ACC112 (cell line): ENCODE results near the gene PIAS4.

Experiments used
- H2AFZ ChIP-seq: fragments of 200-600 bp; sonication (generic); one replicate; pipeline ENCODE4 v1.6.0; 2017; ENCODE audit warnings: antibody characterized with exemption, low read length; ENCODE audit not compliant: unreplicated experiment
- H3K27ac ChIP-seq: fragments of 200-600 bp; sonication (generic); 2 replicates; pipeline ENCODE4 v1.5.1; 2014; ENCODE audit warnings: low read depth, mild to moderate bottlenecking, antibody characterized with exemption, low read length, moderate library complexity
- H3K27me3 ChIP-seq: fragments of 200-600 bp; sonication (generic); 2 replicates; pipeline ENCODE4 v1.6.1; 2014; ENCODE audit warnings: mild to moderate bottlenecking, antibody characterized with exemption, low read length, moderate library complexity, mixed read lengths; ENCODE audit not compliant: insufficient read depth
- H3K36me3 ChIP-seq: fragments of 200-600 bp; sonication (generic); 2 replicates; pipeline ENCODE4 v1.6.1; 2016; ENCODE audit warnings: mild to moderate bottlenecking, antibody characterized with exemption, low read length, moderate library complexity, mixed read lengths; ENCODE audit not compliant: insufficient read depth
- H3K4me1 ChIP-seq: fragments of 200-600 bp; sonication (generic); one replicate; pipeline ENCODE4 v1.6.1; 2016; ENCODE audit warnings: low read length, mixed read lengths; ENCODE audit not compliant: insufficient read depth, unreplicated experiment, control insufficient read depth
- H3K4me3 ChIP-seq: fragments of 200-600 bp; sonication (generic); 2 replicates; pipeline ENCODE4 v1.5.1; 2014; ENCODE audit warnings: mild to moderate bottlenecking, low read depth, low read length
- H3K79me2 ChIP-seq: fragments of 200-600 bp; sonication (generic); one replicate; pipeline ENCODE4 v1.6.0; 2016; ENCODE audit warnings: low read length; ENCODE audit not compliant: control insufficient read depth, unreplicated experiment, insufficient read depth

PIAS4 gene

GRCh38 chr19:4037301-4037949 lies 29.9 kb downstream of the PIAS4 start:
- Histone ChIP-seq H3K4me1 (no peaks in the 10 kb centered on the region), H2AFZ (no peak overlapping the region), H3K36me3 (peaks cover 3% of the 10 kb centered on the region; the same call in 1 of the 2 replicates)

DNA sequence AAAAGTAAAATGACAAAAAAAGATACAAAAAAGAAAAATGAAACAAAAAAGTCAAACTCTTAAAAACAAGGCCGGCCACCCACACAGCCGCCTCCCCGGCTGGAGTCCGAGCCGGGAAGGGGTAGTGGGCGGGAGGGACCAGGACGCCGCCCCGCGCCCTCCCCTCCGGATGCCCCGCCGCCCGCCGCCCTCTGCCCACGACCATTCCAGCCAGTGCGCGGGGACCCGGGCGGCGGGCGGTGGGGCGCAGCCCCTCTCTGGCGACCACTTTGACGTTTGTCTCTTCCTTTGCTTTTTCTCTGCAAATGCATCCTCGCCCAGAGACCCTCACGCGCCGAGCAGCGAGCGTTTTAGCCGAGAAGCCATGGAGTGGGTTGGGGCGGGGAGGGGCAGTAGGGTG lies 30.5 kb downstream of the PIAS4 start:
- Histone ChIP-seq H3K4me1 (no peaks in the 10 kb centered on the region), H3K4me3 (no peak overlapping the region)

More at GRCh38 chr19:4037301-4037949, 29.9 kb downstream of the PIAS4 start:
- Histone ChIP-seq H3K4me3 (no peak overlapping the region), H3K79me2 (no peaks in the 10 kb centered on the region), H3K27me3 (no peaks in the 10 kb centered on the region), H3K27ac (no peak overlapping the region)

DNA sequence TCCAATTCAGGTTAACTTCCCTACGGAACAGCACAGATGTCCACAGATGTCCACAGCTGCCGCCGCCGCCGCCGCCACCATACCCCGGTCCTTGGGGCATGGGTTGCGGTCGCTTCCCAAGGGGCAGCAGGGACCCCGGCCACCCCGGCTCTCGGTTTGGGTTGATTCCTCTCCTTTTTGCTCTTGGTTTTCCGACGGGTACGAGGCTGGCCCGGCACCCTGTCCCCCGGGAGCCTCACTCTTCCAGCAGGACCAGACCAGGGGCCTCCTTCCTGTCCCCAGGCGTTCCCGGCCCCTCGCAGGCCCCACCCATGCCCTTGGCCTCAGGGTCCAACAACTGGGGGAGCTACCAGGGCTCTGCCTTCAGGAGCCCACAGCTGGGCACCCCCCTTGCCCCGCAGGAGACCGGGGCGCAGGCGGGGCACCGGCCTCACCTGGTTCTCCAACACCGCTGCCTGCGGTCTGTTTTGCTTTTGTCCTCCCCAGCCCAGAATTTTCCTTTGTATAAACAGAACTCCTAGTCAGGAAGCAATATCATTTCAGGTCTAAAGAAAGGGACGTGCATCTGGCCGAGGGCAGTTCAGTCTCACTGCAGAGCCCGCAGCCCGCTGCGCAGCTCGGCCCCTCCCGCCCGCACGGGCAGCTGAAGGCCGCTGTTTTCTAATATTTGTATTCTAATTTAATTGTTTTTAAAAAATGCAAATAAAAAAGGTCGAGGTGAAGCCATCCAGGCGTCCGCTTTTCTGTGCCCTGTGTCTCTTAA lies 31.3 kb downstream of the PIAS4 start:
- H2AFZ ChIP-seq: no peak overlapping the region
- H3K27me3 ChIP-seq: no peaks in the 10 kb centered on the region
- peaks cover under 1% of the 10 kb centered on the region for H3K79me2 ChIP-seq
- peaks cover 3% of the 10 kb centered on the region; the same call in 1 of the 2 replicates for H3K36me3 ChIP-seq
- no peak overlapping the region for H3K27ac ChIP-seq
- H3K4me3 ChIP-seq: no peak overlapping the region
- no peaks in the 10 kb centered on the region for H3K4me1 ChIP-seq

More for the DNA sequence above, 30.5 kb downstream of the PIAS4 start:
- no peaks in the 10 kb centered on the region for H3K27me3 ChIP-seq
- H3K27ac ChIP-seq: no peak overlapping the region
- H3K79me2 ChIP-seq: no peaks in the 10 kb centered on the region
- peaks cover 3% of the 10 kb centered on the region; the same call in 1 of the 2 replicates for H3K36me3 ChIP-seq
- H2AFZ ChIP-seq: no peak overlapping the region

DNA sequence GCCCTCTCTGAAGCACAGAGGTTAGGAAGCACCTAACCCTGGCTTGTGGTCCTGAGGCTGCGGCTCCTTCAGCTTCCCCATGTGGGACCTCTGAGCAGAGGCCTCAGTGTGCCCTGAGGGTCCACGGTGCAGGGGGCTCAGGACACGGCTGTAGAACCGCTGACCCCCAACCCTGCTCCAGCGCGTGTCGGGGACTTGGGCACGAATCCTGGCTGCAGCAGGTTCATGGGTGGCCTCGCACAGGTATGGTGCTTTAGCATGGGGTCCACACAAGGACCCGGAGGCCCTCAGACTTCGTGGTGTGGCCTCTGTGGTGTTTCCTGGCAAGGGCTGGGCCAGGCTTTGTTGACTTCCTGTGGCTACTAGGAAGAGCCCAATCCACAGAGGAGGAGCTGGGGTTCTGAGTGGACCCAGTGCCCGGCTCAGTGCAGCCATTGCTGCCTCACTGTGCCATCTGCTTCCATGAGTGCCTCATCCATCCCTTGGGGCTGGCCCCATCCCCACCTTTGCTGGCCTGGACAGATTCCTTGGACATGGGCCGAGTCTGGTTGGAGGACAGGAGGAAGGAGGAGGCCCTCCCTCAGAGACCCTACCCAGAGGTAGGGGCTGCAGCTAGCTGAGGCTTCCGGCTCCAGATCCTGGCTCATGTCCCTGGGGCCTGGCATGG lies 34.7 kb downstream of the PIAS4 start:
- Histone ChIP-seq H2AFZ (no peak overlapping the region), H3K79me2 (peaks cover 25% of the 10 kb centered on the region), H3K36me3 (no peaks in the 10 kb centered on the region)

DNA sequence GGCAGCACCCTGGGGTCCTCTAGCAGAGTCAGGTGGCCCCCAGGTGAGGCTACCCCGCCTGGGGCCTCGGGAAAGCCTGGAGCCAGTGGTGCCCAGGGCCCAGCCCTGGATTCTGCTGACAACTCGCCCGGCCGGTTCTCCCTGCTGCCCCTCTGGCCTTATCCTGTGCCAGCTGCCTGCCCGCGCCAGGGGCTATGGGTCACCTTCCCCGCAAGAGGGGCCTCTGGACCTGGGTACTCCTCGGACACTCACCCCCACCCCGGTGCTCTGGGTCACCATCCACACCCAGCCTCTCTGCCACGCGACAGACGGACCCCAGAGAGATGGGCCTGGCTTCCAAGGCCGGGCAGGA lies 35.2 kb downstream of the PIAS4 start:
- Histone ChIP-seq H3K4me3 (no peak overlapping the region), H2AFZ (no peak overlapping the region), H3K27me3 (no peaks in the 10 kb centered on the region), H3K79me2 (peaks cover 28% of the 10 kb centered on the region), H3K4me1 (no peaks in the 10 kb centered on the region), H3K36me3 (no peaks in the 10 kb centered on the region), H3K27ac (no peak overlapping the region)

More for the DNA sequence above, 34.7 kb downstream of the PIAS4 start:
- no peak overlapping the region for H3K4me3 ChIP-seq
- H3K27me3 ChIP-seq: no peaks in the 10 kb centered on the region
- no peak overlapping the region for H3K27ac ChIP-seq
- no peaks in the 10 kb centered on the region for H3K4me1 ChIP-seq

- Histone ChIP-seq H3K36me3 (no peaks in the 10 kb centered on the region), H3K4me1 (no peaks in the 10 kb centered on the region), H3K4me3 (no peak overlapping the region), H3K79me2 (peaks cover 35% of the 10 kb centered on the region), H3K27ac (no peak overlapping the region), H3K27me3 (no peaks in the 10 kb centered on the region), H2AFZ (no peak overlapping the region)
Observed at GRCh38 chr19:4043401-4043800, 35.9 kb downstream of the PIAS4 start.

DNA sequence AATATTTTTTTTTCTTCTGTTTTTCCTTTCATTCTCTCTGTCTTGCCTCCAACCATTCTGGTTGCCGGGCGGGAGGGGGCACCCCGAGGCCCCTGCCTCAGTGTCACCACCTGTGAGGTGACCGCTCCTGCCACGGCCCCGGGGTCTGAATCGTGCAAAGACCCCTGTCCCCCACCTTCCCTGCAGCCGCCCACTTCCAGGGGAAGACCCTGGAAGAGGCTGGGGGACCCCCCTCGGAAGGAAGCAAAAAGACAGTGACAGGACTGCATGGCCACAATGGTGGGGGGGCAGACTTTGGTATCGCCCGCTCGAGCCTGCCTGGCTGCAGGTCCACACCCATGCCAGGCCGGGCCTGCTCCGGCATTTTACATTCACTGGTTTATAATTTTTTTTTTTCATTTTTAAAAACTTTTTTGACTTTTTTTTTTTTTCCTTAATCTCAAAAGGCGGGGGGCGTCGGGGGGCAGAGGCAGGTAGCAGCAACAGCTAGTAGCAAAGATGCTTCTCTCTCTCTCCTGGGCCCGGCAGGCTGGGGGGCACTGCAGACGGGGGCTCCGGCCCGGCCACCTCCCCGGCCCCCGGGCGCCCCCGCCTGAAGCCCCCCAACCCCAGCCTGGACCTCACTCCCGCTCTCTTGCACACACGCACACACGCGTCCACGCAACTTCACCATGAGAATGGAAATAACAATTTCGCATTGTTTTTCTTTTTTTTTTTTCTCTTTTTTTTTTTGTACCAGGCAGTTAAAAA lies 36.6 kb downstream of the PIAS4 start:
- H3K4me3 ChIP-seq: no peak overlapping the region
- H2AFZ ChIP-seq: no peak overlapping the region
- no peak overlapping the region for H3K27ac ChIP-seq
- H3K79me2 ChIP-seq: peaks cover 40% of the 10 kb centered on the region
- H3K4me1 ChIP-seq: no peaks in the 10 kb centered on the region
- H3K27me3 ChIP-seq: no peaks in the 10 kb centered on the region
- H3K36me3 ChIP-seq: no peaks in the 10 kb centered on the region

DNA sequence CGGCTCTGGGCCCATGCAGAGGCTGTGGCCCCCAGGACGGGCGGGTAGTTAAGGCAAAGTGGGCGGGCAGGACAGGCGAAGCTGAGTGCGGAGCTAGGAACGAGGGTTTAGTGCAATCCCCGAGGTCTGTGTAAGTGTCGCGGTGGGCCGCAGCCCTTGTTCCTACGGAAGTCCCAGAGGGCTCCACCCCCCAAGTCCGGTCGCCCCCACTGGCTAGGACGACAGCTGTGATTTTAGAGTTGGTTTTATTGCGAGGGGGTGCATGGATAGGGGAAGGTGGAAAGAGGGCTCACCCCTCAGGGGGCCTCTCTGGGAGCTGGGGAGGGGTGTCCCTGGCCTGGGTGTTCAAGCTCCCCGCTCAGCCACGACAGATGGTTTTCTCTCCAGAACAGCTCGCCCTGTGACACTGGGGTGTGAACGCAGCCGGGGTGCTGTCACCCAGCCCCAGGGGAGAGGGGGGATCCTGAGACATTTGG lies 37.5 kb downstream of the PIAS4 start:
- Histone ChIP-seq H3K36me3 (no peaks in the 10 kb centered on the region), H3K79me2 (peaks cover 49% of the 10 kb centered on the region), H3K4me1 (no peaks in the 10 kb centered on the region), H3K4me3 (no peak overlapping the region), H3K27ac (no peak overlapping the region), H3K27me3 (no peaks in the 10 kb centered on the region), H2AFZ (no peak overlapping the region)

DNA sequence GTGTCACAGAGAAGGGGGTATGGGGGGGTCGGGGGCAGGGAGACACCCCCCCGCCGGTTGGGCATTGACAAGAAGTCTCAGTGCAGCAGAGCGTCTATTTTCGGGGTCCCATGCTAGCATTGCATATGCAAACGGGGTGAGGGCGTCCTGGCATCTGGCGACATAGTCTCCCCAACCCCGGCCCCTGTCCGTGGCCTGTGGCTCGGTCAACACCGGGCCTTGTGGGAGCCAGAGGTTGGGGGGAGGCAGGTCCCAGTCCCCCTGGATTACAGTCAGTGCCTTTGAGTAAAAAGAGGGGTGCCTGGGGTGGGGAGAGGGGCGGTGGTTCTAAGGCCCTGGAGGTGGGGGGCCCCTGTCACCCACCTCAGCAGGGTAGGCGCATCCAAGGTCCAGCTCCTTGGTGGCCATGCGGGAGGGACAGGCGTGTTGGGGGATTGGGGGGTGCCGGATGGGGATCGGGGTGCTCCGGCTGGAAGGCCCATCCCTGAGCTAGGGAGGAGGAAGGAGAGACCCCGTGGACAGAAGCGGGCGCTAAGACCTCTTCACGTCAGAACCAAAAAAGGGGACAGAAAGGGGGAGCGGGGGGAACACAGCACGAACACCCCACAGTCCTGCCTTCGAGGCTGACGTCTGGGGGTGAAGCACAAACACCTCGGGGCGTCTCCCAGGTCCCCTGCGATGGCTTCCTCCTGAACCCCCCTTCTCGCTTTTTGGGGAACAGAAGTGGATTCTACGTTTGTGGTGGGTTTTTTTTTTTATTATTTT lies 38.2 kb downstream of the PIAS4 start:
- H3K27me3 ChIP-seq: no peaks in the 10 kb centered on the region
- H2AFZ ChIP-seq: no peak overlapping the region
- no peaks in the 10 kb centered on the region for H3K4me1 ChIP-seq
- H3K79me2 ChIP-seq: peaks cover 57% of the 10 kb centered on the region
- no peaks in the 10 kb centered on the region for H3K36me3 ChIP-seq
- no peak overlapping the region for H3K27ac ChIP-seq
- no peak overlapping the region for H3K4me3 ChIP-seq

DNA sequence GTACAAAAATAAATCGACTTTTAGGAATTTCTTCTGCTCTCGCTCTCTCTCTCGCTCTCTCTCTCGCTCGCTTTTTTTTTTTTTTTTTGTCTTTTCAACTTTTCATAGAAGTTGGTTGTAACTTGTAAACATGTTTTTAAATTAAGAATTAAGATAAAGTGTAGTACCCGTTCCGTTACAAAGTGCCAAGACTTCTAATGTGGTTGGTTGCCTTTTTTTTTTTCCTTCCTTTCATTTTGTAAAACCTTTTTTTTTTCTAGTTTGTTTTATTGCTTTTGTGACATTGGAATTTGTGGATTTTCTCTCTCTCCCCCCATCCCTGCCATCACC lies 38.8 kb downstream of the PIAS4 start:
- H3K4me1 ChIP-seq: peaks cover 1% of the 10 kb centered on the region
- no peaks in the 10 kb centered on the region for H3K27me3 ChIP-seq
- H2AFZ ChIP-seq: no peak overlapping the region
- H3K36me3 ChIP-seq: peaks cover 2% of the 10 kb centered on the region; the same call in 1 of the 2 replicates
- no peak overlapping the region for H3K4me3 ChIP-seq
- peaks cover 61% of the 10 kb centered on the region for H3K79me2 ChIP-seq
- no peak overlapping the region for H3K27ac ChIP-seq
